WTC11 (cell line): Measurements from ENCODE around the gene LELP1.

Experiments
- ATF2 ChIP-seq: sonication (generic); formaldehyde crosslinking; IDR thresholded peaks from 2 replicates; pipeline ENCODE4 v1.8.1; 2022; ENCODE audit warnings: low read depth, missing genetic modification reagents, borderline replicate concordance
- ATF3 ChIP-seq: sonication (generic); formaldehyde crosslinking; conservative IDR thresholded peaks from 2 replicates; pipeline ENCODE4 v1.8.1; 2022; ENCODE audit warnings: mild to moderate bottlenecking, missing genetic modification reagents
- CREM ChIP-seq: sonication (generic); formaldehyde crosslinking; IDR thresholded peaks from 2 replicates; pipeline ENCODE4 v1.8.1; 2022; ENCODE audit warnings: mild to moderate bottlenecking, missing genetic modification reagents, moderate library complexity
- CTCF ChIP-seq: fragments of 200-600 bp; IDR thresholded peaks from 2 replicates; pipeline ENCODE4 v1.8.0; 2022; ENCODE audit warnings: antibody characterized with exemption
- HMGA2 ChIP-seq: fragments of 250-450 bp; sonication (Bioruptor Pico); IDR thresholded peaks from 2 replicates; pipeline ENCODE4 v1.4.0; 2021; ENCODE audit warnings: mild to moderate bottlenecking, moderate library complexity
- SMAD3 ChIP-seq: sonication (generic); formaldehyde crosslinking; IDR thresholded peaks from 2 replicates; pipeline ENCODE4 v1.8.0; 2022; ENCODE audit warnings: missing genetic modification reagents, mild to moderate bottlenecking, borderline replicate concordance
- ZNF232 ChIP-seq: sonication (generic); formaldehyde crosslinking; IDR thresholded peaks from 2 replicates; pipeline ENCODE4 v1.8.0; 2022; ENCODE audit warnings: mild to moderate bottlenecking, missing genetic modification reagents
- TF ChIP-seq, protein P1 (sequence below): sonication (generic); formaldehyde crosslinking; IDR thresholded peaks from 2 replicates; pipeline ENCODE4 v1.8.1; 2023; ENCODE audit warnings: mild to moderate bottlenecking, missing genetic modification reagents

DNA sequence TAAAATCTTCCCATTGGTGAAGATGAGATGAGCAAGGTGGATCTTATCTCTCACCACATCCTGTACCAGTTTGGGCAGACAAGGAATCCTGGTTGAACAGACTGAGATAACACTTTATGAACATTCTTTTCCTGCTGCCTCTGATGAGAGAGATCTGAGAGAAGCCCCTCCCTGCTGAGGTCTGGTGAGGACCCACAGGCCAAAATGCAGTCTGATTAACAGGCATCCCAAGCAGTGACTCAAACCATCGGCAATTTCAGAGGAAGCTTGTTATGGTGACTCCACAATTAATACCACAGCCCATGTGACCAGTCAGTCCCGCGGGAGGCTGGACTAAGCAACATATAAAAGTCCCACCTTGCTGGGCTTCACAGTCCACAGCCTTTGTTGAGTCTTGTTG is 14.0 kb downstream of the LELP1 start, which contains the start of gene PRR9:
- TF ChIP-seq HMGA2 (CRISPR knock-in tag) (no peak), CTCF (no peak), SMAD3 (CRISPR knock-in tag) (no peak), ATF2 (CRISPR knock-in tag) (no peak), CREM (CRISPR knock-in tag) (no peak), ZNF232 (CRISPR knock-in tag) (no peak), ATF3 (CRISPR knock-in tag) (no peak)
- TF ChIP-seq, protein P1, sequence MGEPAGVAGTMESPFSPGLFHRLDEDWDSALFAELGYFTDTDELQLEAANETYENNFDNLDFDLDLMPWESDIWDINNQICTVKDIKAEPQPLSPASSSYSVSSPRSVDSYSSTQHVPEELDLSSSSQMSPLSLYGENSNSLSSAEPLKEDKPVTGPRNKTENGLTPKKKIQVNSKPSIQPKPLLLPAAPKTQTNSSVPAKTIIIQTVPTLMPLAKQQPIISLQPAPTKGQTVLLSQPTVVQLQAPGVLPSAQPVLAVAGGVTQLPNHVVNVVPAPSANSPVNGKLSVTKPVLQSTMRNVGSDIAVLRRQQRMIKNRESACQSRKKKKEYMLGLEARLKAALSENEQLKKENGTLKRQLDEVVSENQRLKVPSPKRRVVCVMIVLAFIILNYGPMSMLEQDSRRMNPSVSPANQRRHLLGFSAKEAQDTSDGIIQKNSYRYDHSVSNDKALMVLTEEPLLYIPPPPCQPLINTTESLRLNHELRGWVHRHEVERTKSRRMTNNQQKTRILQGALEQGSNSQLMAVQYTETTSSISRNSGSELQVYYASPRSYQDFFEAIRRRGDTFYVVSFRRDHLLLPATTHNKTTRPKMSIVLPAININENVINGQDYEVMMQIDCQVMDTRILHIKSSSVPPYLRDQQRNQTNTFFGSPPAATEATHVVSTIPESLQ: no peak
